H1 (cell line): Measurements from ENCODE around the gene HMGXB3. TPM values are rescaled to one million over a fixed set of nuclear protein-coding genes. Genes with fewer than 3 reads are reported as not detected.

ENCODE experiments used
- CTCF ChIA-PET: fragments of 300-600 bp; sonication (Branson Sonifier 250); formaldehyde crosslinking; loops from one replicate; lab custom pipeline; 2021; ENCODE audit not compliant: partially characterized antibody; lab: Charles Lee
- POLR2A ChIA-PET: fragments of 300-600 bp; sonication (Branson Sonifier 250); formaldehyde crosslinking; loops from one replicate; lab custom pipeline; 2021; ENCODE audit warnings: inconsistent platforms; ENCODE audit not compliant: partially characterized antibody; lab: Charles Lee
- DNase-seq, 2 experiments: peaks; one replicate each; pipeline versions ENCODE4 v3.0.0 to v3.0.0-alpha.2; 2010 to 2022; ENCODE audit warnings: low spot score in 2 of 2, low read depth in 1 of 2, mixed read lengths in 1 of 2
- FAIRE-seq: peaks from 2 replicates; lab custom pipeline; 2011; peaks lifted over from hg19 to GRCh38; lab: Jason Lieb, UNC
- H2AFZ ChIP-seq: 2 replicates; pipeline ENCODE4 v1.8.1; 2012; ENCODE audit warnings: low read length, inconsistent platforms
- H2AK5ac ChIP-seq: 2 replicates; pipeline ENCODE4 v1.6.1; 2013; ENCODE audit warnings: low read depth, low read length
- H2BK120ac ChIP-seq: replicated peaks from 2 replicates; pipeline ENCODE3; 2013; ENCODE audit warnings: low read depth, low read length, inconsistent platforms
- H2BK12ac ChIP-seq: 2 replicates; pipeline ENCODE4 v1.6.1; 2013; ENCODE audit warnings: low read depth, low read length
- H2BK15ac ChIP-seq: 2 replicates; pipeline ENCODE4 v1.6.1; 2013; ENCODE audit warnings: low read length
- H2BK20ac ChIP-seq: 2 replicates; pipeline ENCODE4 v1.6.1; 2013; ENCODE audit warnings: low read length
- H2BK5ac ChIP-seq: 2 replicates; pipeline ENCODE4 v1.6.1; 2013; ENCODE audit warnings: low read depth, low read length
- H3K14ac ChIP-seq: 2 replicates; pipeline ENCODE4 v1.6.1; 2013; ENCODE audit warnings: inconsistent platforms; ENCODE audit not compliant: insufficient read length
- H3K18ac ChIP-seq: 2 replicates; pipeline ENCODE4 v1.6.1; 2013; ENCODE audit warnings: low read length; ENCODE audit errors: extremely low read depth
- H3K23ac ChIP-seq: 2 replicates; pipeline ENCODE4 v1.6.1; 2013; ENCODE audit warnings: inconsistent platforms; ENCODE audit not compliant: insufficient read length
- H3K23me2 ChIP-seq: 2 replicates; pipeline ENCODE4 v1.6.1; 2013; ENCODE audit warnings: low read depth, low read length
- H3K27ac ChIP-seq: 2 replicates; pipeline ENCODE4 v1.6.1; 2011; ENCODE audit warnings: low read depth, low read length, inconsistent platforms
- H3K27me3 ChIP-seq, 4 experiments: replicated peaks in 1 of 4; 1 replicate in 1 of 4; 2 replicates in 3 of 4; pipeline versions ENCODE4 v1.6.1 to v1.8.1; 2011 to 2013; ENCODE audit warnings: low read length in 3 of 4, mild to moderate bottlenecking in 3 of 4, inconsistent platforms in 2 of 4, mixed read lengths in 2 of 4, moderate library complexity in 1 of 4; ENCODE audit not compliant: control insufficient read depth in 3 of 4, insufficient read depth in 3 of 4; ENCODE audit errors: extremely low read depth in 1 of 4
- H3K36me3 ChIP-seq, 4 experiments: 2 replicates each; pipeline versions ENCODE4 v1.6.1 to v1.8.1; 2011 to 2013; ENCODE audit warnings: mild to moderate bottlenecking in 4 of 4, low read length in 3 of 4, moderate library complexity in 2 of 4, control low read depth in 1 of 4, inconsistent platforms in 1 of 4; ENCODE audit not compliant: insufficient read depth in 4 of 4, control insufficient read depth in 2 of 4
- H3K4ac ChIP-seq: replicated peaks from 2 replicates; pipeline ENCODE3; 2013; ENCODE audit warnings: low read length, low read depth, mixed read lengths, inconsistent platforms; ENCODE audit not compliant: insufficient read length
- H3K4me1 ChIP-seq, 4 experiments: replicated peaks in 1 of 4; 1 replicate in 1 of 4; 2 replicates in 3 of 4; pipeline versions ENCODE4 v1.6.1 to v1.8.1; 2011 to 2013; ENCODE audit warnings: low read length in 3 of 4, inconsistent platforms in 2 of 4, mixed read lengths in 1 of 4; ENCODE audit not compliant: insufficient read depth in 4 of 4, control insufficient read depth in 3 of 4
- H3K4me2 ChIP-seq, 2 experiments: 2 replicates each; pipeline versions ENCODE4 v1.6.1 to v1.8.1; 2011 to 2013; ENCODE audit warnings: low read depth in 2 of 2, low read length in 2 of 2, control low read depth in 1 of 2, inconsistent platforms in 1 of 2, mild to moderate bottlenecking in 1 of 2; ENCODE audit not compliant: insufficient read depth in 1 of 2
- H3K4me3 ChIP-seq, 4 experiments: fragments of 200-600, 300-600 bp in 1 of 4; sonication (generic), shearing (Covaris generic), sonication (Bioruptor Twin) in 1 of 4; 2 replicates each; pipeline versions ENCODE4 v1.5.1 to v1.8.1; 2011 to 2016; ENCODE audit warnings: low read length in 4 of 4, low read depth in 3 of 4, control low read depth in 2 of 4, inconsistent platforms in 2 of 4, mild to moderate bottlenecking in 2 of 4, mixed read lengths in 1 of 4, moderate library complexity in 1 of 4; ENCODE audit not compliant: insufficient read depth in 2 of 4; ENCODE audit errors: extremely low read depth in 1 of 4
- H3K56ac ChIP-seq: replicated peaks from 2 replicates; pipeline ENCODE3; 2013; ENCODE audit warnings: low read depth, mild to moderate bottlenecking, mixed read lengths, low read length, inconsistent platforms; ENCODE audit not compliant: insufficient read length
- H3K79me1 ChIP-seq: 2 replicates; pipeline ENCODE4 v1.6.1; 2013; ENCODE audit warnings: low read depth, low read length, control low read depth
- H3K79me2 ChIP-seq, 2 experiments: 2 replicates each; pipeline versions ENCODE4 v1.6.1 to v1.8.1; 2012 to 2013; ENCODE audit warnings: low read length in 2 of 2, mild to moderate bottlenecking in 2 of 2, inconsistent platforms in 1 of 2; ENCODE audit not compliant: insufficient read depth in 2 of 2, control insufficient read depth in 1 of 2
- H3K9ac ChIP-seq, 4 experiments: replicated peaks in 1 of 4; 1 replicate in 1 of 4; 2 replicates in 3 of 4; pipeline versions ENCODE4 v1.6.1 to v1.8.1; 2011 to 2013; ENCODE audit warnings: low read depth in 3 of 4, low read length in 3 of 4, control low read depth in 2 of 4, mild to moderate bottlenecking in 2 of 4, moderate library complexity in 2 of 4, inconsistent platforms in 1 of 4; ENCODE audit errors: extremely low read depth in 1 of 4
- H3K9me3 ChIP-seq, 2 experiments: 2 replicates each; pipeline versions ENCODE4 v1.6.1 to v1.8.1; 2012 to 2013; ENCODE audit warnings: mild to moderate bottlenecking in 2 of 2, moderate library complexity in 2 of 2, control low read depth in 1 of 2, inconsistent platforms in 1 of 2, low read depth in 1 of 2, low read length in 1 of 2, mixed read lengths in 1 of 2; ENCODE audit not compliant: insufficient read depth in 2 of 2
- H4K20me1 ChIP-seq, 2 experiments: replicated peaks in 1 of 2; 2 replicates each; pipeline versions ENCODE3 to v1.8.1; 2011 to 2013; ENCODE audit warnings: inconsistent platforms in 2 of 2, low read length in 2 of 2, mild to moderate bottlenecking in 1 of 2; ENCODE audit not compliant: insufficient read depth in 2 of 2, control insufficient read depth in 1 of 2
- H4K5ac ChIP-seq: 2 replicates; pipeline ENCODE4 v1.6.1; 2013; ENCODE audit warnings: low read length, low read depth, mixed read lengths, inconsistent platforms; ENCODE audit not compliant: insufficient read length
- H4K8ac ChIP-seq: 2 replicates; pipeline ENCODE4 v1.8.0; 2013; ENCODE audit warnings: mild to moderate bottlenecking, moderate library complexity, low read length, inconsistent platforms; ENCODE audit not compliant: insufficient read depth; ENCODE audit errors: extremely low read depth
- H4K91ac ChIP-seq: replicated peaks from 2 replicates; pipeline ENCODE3; 2013; ENCODE audit warnings: low read length, mixed read lengths, inconsistent platforms; ENCODE audit not compliant: insufficient read length
- CBX5 ChIP-seq: fragments of 300-800, 300-1000 bp; sonication (generic); IDR thresholded peaks from 2 replicates; pipeline ENCODE4 v1.7.1; 2016; ENCODE audit warnings: antibody characterized with exemption, low read length, low read depth
- CTBP2 ChIP-seq: IDR thresholded peaks from 2 replicates; pipeline ENCODE4 v1.7.0; 2011; ENCODE audit warnings: borderline replicate concordance, mild to moderate bottlenecking, moderate library complexity, mixed read lengths, low read length; ENCODE audit not compliant: insufficient read depth, insufficient read length
- HDAC2 ChIP-seq, 2 experiments: fragments of 300-600 bp in 1 of 2; sonication (generic) in 1 of 2; IDR thresholded peaks; 2 replicates each; pipeline ENCODE4 v1.6.1; 2011 to 2012; ENCODE audit warnings: low read depth in 2 of 2, low read length in 2 of 2, mild to moderate bottlenecking in 2 of 2, moderate library complexity in 2 of 2, borderline replicate concordance in 1 of 2, inconsistent platforms in 1 of 2
- KDM4A ChIP-seq: IDR thresholded peaks from one replicate; pipeline ENCODE4 v1.7.1; 2012; ENCODE audit warnings: low read depth, mild to moderate bottlenecking, moderate library complexity, low read length, inconsistent platforms; ENCODE audit not compliant: severe bottlenecking
- RAD21 ChIP-seq, 2 experiments: IDR thresholded peaks in 1 of 2; conservative IDR thresholded peaks in 1 of 2; 2 replicates each; pipeline ENCODE4 v1.6.1; 2011; ENCODE audit warnings: low read depth in 2 of 2, low read length in 2 of 2, improper control_type of control experiment in 1 of 2, inconsistent platforms in 1 of 2, mild to moderate bottlenecking in 1 of 2, moderate library complexity in 1 of 2
- RBBP5 ChIP-seq: IDR thresholded peaks from 2 replicates; pipeline ENCODE4 v1.7.1; 2012; ENCODE audit warnings: low read depth, mild to moderate bottlenecking, inconsistent platforms, low read length, moderate library complexity, borderline replicate concordance
- SAP30 ChIP-seq: fragments of 300-600 bp; sonication (generic); IDR thresholded peaks from 2 replicates; pipeline ENCODE4 v1.7.1; 2012; ENCODE audit warnings: low read length, moderate library complexity, mild to moderate bottlenecking, inconsistent platforms; ENCODE audit not compliant: insufficient read depth, insufficient replicate concordance
- SUZ12 ChIP-seq: fragments of 200-600 bp; sonication (generic); IDR thresholded peaks from 2 replicates; pipeline ENCODE4 v1.6.1; 2012; ENCODE audit warnings: mild to moderate bottlenecking, inconsistent platforms, low read length, moderate library complexity, mixed read lengths
- TAF1 ChIP-seq: IDR thresholded peaks from 2 replicates; pipeline ENCODE4 v1.6.1; 2011; ENCODE audit warnings: mild to moderate bottlenecking, low read depth, low read length
- TBP ChIP-seq: IDR thresholded peaks from 2 replicates; pipeline ENCODE4 v1.6.1; 2011; ENCODE audit warnings: low read depth, low read length, improper control_type of control experiment
- WGBS, 2 experiments: shearing (Covaris generic) in 1 of 2; methylation state at CpG; one replicate each; pipeline versions ENCODE4 v1.1.6 to v1.1.7; 2013 to 2015; ENCODE audit warnings: low lambda C conversion rate in 2 of 2, mixed read lengths in 2 of 2, inconsistent platforms in 1 of 2, low coverage in 1 of 2, missing lambda C conversion rate in 1 of 2; ENCODE audit not compliant: insufficient replicate concordance in 2 of 2, insufficient coverage in 1 of 2, insufficient read length in 1 of 2; ENCODE audit errors: extremely low coverage in 1 of 2, missing lambda C conversion rate in 1 of 2; 5-methylcytosine and 5-hydroxymethylcytosine counted together
- polyA plus RNA-seq, 7 experiments: library from polyadenylated mRNA; depleted of rRNA in 3 of 7; stranded (reverse) in 5 of 7; unstranded in 2 of 7; fragments of >200 nt in 5 of 7; fragments of 200-250 nt in 2 of 7; gene quantifications; 1 replicate in 5 of 7; 2 replicates in 1 of 7; 4 replicates in 1 of 7; pipeline versions ENCODE4 v1.2.1 to v1.2.3, GENCODE V29; 2011 to 2013; ENCODE audit warnings: missing spikeins in 2 of 7, mixed read lengths in 2 of 7
- total RNA-seq: library from RNA; stranded (reverse); fragmentation: NEBNext Ultra II Directional; extraction: Animal tissue kit (Norgen Biotek cat#: 25700); gene quantifications from 2 replicates; pipeline ENCODE4 v1.2.1, GENCODE V29; 2021

HMGXB3 gene
- total and polyA plus RNA-seq, 2 of the 8 experiments (the other 6 are each of a cell fraction or from before 2014, with no cell fraction given): 26.8 to 28.0 TPM

DNA sequence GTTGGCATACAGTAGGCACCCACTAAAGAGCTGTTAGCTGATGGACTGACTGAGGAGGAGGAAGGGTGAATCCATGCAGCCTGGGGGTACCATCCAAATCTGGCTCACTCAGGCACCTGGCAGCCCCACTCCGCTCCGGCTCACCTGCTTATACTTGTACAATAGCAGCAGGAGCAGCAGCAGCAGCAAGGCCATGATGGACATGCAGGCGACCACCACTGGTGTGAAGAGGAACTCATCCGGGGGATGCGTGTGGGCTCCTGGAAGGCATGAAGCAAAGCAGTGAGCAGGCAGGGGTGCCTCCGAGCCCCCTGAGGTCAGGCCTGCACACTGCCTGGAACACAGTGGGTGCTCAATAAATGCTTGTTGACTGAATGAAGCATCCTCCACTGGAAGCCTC, 67.5 kb downstream of the HMGXB3 start:
- Histone ChIP-seq H3K4ac (no peak overlapping the region), H4K91ac (no peak overlapping the region), H2BK120ac (no peak overlapping the region), H4K5ac (no peak overlapping the region), H2BK5ac (no peak overlapping the region), H3K18ac (no peak overlapping the region; the same call in 1 of the 2 replicates), H3K56ac (no peak overlapping the region), H4K20me1 (no peaks in the 10 kb centered on the region), H3K14ac (no peak overlapping the region), H3K79me1 (no peaks in the 10 kb centered on the region), H4K8ac (no peak overlapping the region), H3K4me1 (peaks cover 0 to 18% (median 4%) of the 10 kb centered on the region in 4 experiments; a peak in 5 of 7 replicates), H3K9ac (no peak overlapping the region), H3K4me2 (no peak overlapping the region), H3K79me2 (no peaks in the 10 kb centered on the region), H2AK5ac (no peak overlapping the region), H2AFZ (no peak overlapping the region), H3K9me3 (no peaks in the 10 kb centered on the region), H3K27me3 (no peaks in the 10 kb centered on the region; a peak in 1 of 7 replicates), H3K36me3 (no peaks in the 10 kb centered on the region), H3K4me3 (no peak overlapping the region), H3K23ac (no peak overlapping the region)
- ChIA-PET CTCF (interaction anchor here (0.6 to 1.6 kb wide), 5 partner anchors 34 to 190 kb away, joined by 3 read pairs; no protein-coding TSS in a partner anchor), POLR2A (interaction anchor here (0.6 to 1.4 kb wide), 2 partner anchors 11 to 425 kb away, joined by 3 to 6 read pairs; no protein-coding TSS in a partner anchor)
- DNase-seq (no peak), FAIRE-seq (no peak)
- WGBS, 2 experiments: 92% methylated on average over 6 of the region's 6 CpGs; no CpG with 5 or more reads in 1 of the 2 experiments
- TF ChIP-seq HDAC2 (IDR thresholded peaks at IDR 0.05; ENCODE audit: borderline replicate concordance in 1 of 2, low read depth in 2 of 2, low read length in 2 of 2): no peak
- TF ChIP-seq CTBP2: no peak
- no peak for TF ChIP-seq RAD21 (IDR thresholded peaks at IDR 0.05 in 1 of 2, conservative IDR thresholded peaks at IDR 0.05 in 1 of 2; ENCODE audit: low read depth in 2 of 2, low read length in 2 of 2)
- no peak for TF ChIP-seq CBX5
- TF ChIP-seq KDM4A: no peak
- TF ChIP-seq RBBP5: no peak
- no peak for TF ChIP-seq SAP30
- TF ChIP-seq SUZ12: no peak
- no peak for TF ChIP-seq TAF1
- TF ChIP-seq TBP: no peak
- TF ChIP-seq, all 59 proteins: peak for 0
- no peaks in the 10 kb centered on the region for H3K23me2 ChIP-seq
- H2BK15ac ChIP-seq: no peak overlapping the region
- H2BK12ac ChIP-seq: no peak overlapping the region
- H3K27ac ChIP-seq: no peak overlapping the region
- no peak overlapping the region for H2BK20ac ChIP-seq
